ENCODE data around the gene EME2.
"Not testable (repeated sequence)": the region's sequence is repeated elsewhere in the genome, so short reads cannot be mapped to it uniquely, and the experiment has no call there.

EME2 gene

GRCh38 chr16:1792836-1793577 lies 20.4 kb downstream of the EME2 start:
- no peak for TF ChIP-seq CTCF (IDR thresholded peaks at IDR 0.05; ENCODE audit: insufficient read depth, low read depth, low read length, missing control alignments)
- H3K4me3 ChIP-seq (ENCODE audit: low read length): no peak overlapping the region
- DNase-seq (ENCODE audit: low read depth): no peak

- no peak for DNase-seq (ENCODE audit: low read depth)
- H3K4me3 ChIP-seq (ENCODE audit: low read length): no peak within 1 kb of the TSS
- no peak for TF ChIP-seq CTCF (IDR thresholded peaks at IDR 0.05; ENCODE audit: insufficient read depth, low read depth, low read length, missing control alignments)
Observed at GRCh38 chr16:1793578-1794220, 21.1 kb downstream of the EME2 start, which contains the start of gene IGFALS. Gene IGFALS (minus strand): TSS chr16:1793705. CDS start chr16:1793652, 53 bp downstream.

- no peak for TF ChIP-seq CTCF (IDR thresholded peaks at IDR 0.05; ENCODE audit: insufficient read depth, low read depth, low read length, missing control alignments)
- no peak overlapping the region for H3K4me3 ChIP-seq (ENCODE audit: low read length)
- DNase-seq (ENCODE audit: low read depth): no peak
Observed at GRCh38 chr16:1794221-1794871, 21.7 kb downstream of the EME2 start.

GRCh38 chr16:1794908-1795666 lies 22.5 kb downstream of the EME2 start:
- no peak overlapping the region for H3K4me3 ChIP-seq (ENCODE audit: low read length)
- TF ChIP-seq CTCF (IDR thresholded peaks at IDR 0.05; ENCODE audit: insufficient read depth, low read depth, low read length, missing control alignments): no peak
- DNase-seq (ENCODE audit: low read depth): no peak

- H3K4me3 ChIP-seq (ENCODE audit: low read length); DNase-seq (ENCODE audit: low read depth): not testable (repeated sequence)
Observed at GRCh38 chr16:1799263-1799662, 26.7 kb downstream of the EME2 start.

GRCh38 chr16:1800701-1801100 lies 28.1 kb downstream of the EME2 start:
- no peak for DNase-seq (ENCODE audit: low read depth)
- H3K4me3 ChIP-seq (ENCODE audit: low read length): no peak overlapping the region
- TF ChIP-seq CTCF (IDR thresholded peaks at IDR 0.05; ENCODE audit: insufficient read depth, low read depth, low read length, missing control alignments): no peak

GRCh38 chr16:1807626-1808025 lies 35.0 kb downstream of the EME2 start:
- no peak for DNase-seq (ENCODE audit: low read depth)
- no peak overlapping the region for H3K4me3 ChIP-seq (ENCODE audit: low read length)
- no peak for TF ChIP-seq CTCF (IDR thresholded peaks at IDR 0.05; ENCODE audit: insufficient read depth, low read depth, low read length, missing control alignments)
